T-helper 2 cell treated with Interferon-gamma antibody and Interleukin-4, amounts not matched to agents 5 μg/mL and 100 μg/mL, for 36 hours (primary cell): Measurements from ENCODE around the gene UGP2.
A peak's percentile ranks its signal among the peaks of the same experiment; 100 is the strongest.
"Not testable (repeated sequence)": the region's sequence is repeated elsewhere in the genome, so short reads cannot be mapped to it uniquely, and the experiment has no call there.

Source experiments
- DNase-seq: peaks from one replicate; pipeline ENCODE4 v3.0.0; 2021; ENCODE audit warnings: low spot score
- H3K27ac Mint-ChIP-seq: one replicate; pipeline ENCODE4 v1.8.0; 2021; ENCODE audit warnings: mild to moderate bottlenecking, mixed read lengths
- H3K27me3 Mint-ChIP-seq: one replicate; pipeline ENCODE4 v1.8.0; 2021; ENCODE audit warnings: low read depth, mixed read lengths
- H3K36me3 Mint-ChIP-seq: one replicate; pipeline ENCODE4 v1.8.0; 2021; ENCODE audit warnings: low read depth, mixed read lengths
- H3K4me1 Mint-ChIP-seq: one replicate; pipeline ENCODE4 v1.8.0; 2021; ENCODE audit warnings: low read depth, mixed read lengths
- H3K4me3 Mint-ChIP-seq: one replicate; pipeline ENCODE4 v1.8.0; 2022; ENCODE audit warnings: mild to moderate bottlenecking, moderate library complexity, mixed read lengths
- H3K9me3 Mint-ChIP-seq: one replicate; pipeline ENCODE4 v1.8.0; 2021; ENCODE audit warnings: mixed read lengths

Gene UGP2

DNA sequence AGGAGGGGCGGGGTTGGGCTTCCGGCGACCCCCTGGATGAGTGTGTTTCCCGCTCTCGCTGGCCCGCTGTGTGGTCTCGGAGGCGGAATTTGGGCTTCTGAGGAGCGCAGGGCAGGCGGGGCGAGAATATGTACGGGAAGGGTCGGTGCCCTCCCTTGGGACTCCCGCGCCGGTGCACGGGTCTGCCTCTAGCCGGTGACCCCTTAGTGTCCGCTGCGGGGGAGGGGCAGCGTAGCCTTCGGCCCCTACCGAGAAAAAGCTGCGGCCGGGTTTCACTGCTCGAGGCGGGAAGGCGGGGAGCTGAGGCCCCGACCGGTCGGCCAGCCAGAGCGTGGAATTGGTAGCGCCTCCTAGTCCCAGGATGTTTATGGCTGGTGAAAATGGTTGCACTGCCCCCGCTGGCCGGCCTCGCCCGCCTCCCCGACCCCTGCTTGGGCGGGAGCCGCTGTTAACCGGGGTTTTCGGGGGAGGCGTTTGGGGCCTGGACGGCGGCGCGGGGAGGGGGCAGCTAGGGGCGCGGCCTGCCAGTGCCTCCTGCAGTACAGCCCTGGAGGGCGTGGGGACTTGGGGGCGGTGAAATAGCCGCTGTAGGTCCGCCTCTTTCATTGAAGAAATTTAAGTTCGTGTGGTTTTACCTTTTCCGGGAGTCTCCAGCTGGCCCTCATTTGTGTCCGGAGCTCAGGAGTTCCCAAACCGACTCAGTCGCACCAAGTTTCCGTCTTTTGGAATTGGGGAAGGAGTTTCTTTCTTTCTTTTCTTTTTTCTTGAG, at the start of gene UGP2:
Gene UGP2, plus strand, starts transcription at position 643 of the 769 bp plus-strand sequence. CDS start 290 bp downstream, outside the sequence.
- Mint-ChIP-seq H3K4me3 (peak within 1 kb of the TSS; percentile 93), H3K27ac (peak within 1 kb of the TSS; percentile 99), H3K36me3 (peaks cover 40% of the 10 kb centered on the region), H3K9me3 (no peaks in the 10 kb centered on the region), H3K27me3 (no peaks in the 10 kb centered on the region), H3K4me1 (peaks cover 39% of the 10 kb centered on the region)
- DNase-seq: peak; percentile 89

GRCh38 chr2:63792530-63792929, 49.2 kb upstream of the UGP2 start:
- Mint-ChIP-seq H3K27ac (no peak overlapping the region), H3K9me3 (no peaks in the 10 kb centered on the region), H3K27me3 (no peaks in the 10 kb centered on the region)

DNA sequence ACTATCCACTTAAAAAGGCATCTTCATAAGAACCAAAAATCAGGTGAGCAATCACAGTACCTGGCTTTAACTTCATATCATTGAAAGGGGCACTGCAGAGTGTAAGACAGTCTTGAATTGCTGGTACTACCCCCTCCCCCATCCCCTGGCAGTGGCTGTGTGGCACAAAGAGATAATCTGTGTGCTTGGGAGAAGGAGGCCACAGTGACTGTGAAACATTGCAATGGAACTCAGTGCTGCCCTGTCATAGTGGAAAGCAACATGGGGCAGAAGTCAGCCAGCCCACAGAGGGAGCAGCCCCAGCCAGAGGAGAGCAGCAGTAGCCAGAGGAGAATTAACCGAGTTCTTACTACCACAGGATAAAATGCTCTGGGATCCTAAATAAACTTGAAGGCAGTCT, 45.3 kb upstream of the UGP2 start:
- Mint-ChIP-seq H3K36me3 (no peaks in the 10 kb centered on the region), H3K27me3 (peaks cover 2% of the 10 kb centered on the region), H3K4me1 (no peaks in the 10 kb centered on the region), H3K4me3 (no peak overlapping the region), H3K27ac (no peak overlapping the region), H3K9me3 (peaks cover under 1% of the 10 kb centered on the region)
- no peak for DNase-seq

More at GRCh38 chr2:63792530-63792929, 49.2 kb upstream of the UGP2 start:
- no peaks in the 10 kb centered on the region for H3K4me1 Mint-ChIP-seq
- DNase-seq: no peak
- no peaks in the 10 kb centered on the region for H3K36me3 Mint-ChIP-seq
- no peak overlapping the region for H3K4me3 Mint-ChIP-seq

- Mint-ChIP-seq H3K27me3 (peaks cover 2% of the 10 kb centered on the region), H3K27ac (no peak overlapping the region)
Observed at GRCh38 chr2:63796796-63797195, 44.9 kb upstream of the UGP2 start.

GRCh38 chr2:63801455-63801854, 40.2 kb upstream of the UGP2 start:
- no peak overlapping the region for H3K4me3 Mint-ChIP-seq

More at GRCh38 chr2:63796796-63797195, 44.9 kb upstream of the UGP2 start:
- no peaks in the 10 kb centered on the region for H3K4me1 Mint-ChIP-seq
- no peak overlapping the region for H3K4me3 Mint-ChIP-seq
- H3K9me3 Mint-ChIP-seq: peaks cover 5% of the 10 kb centered on the region
- no peak for DNase-seq
- H3K36me3 Mint-ChIP-seq: no peaks in the 10 kb centered on the region

DNA sequence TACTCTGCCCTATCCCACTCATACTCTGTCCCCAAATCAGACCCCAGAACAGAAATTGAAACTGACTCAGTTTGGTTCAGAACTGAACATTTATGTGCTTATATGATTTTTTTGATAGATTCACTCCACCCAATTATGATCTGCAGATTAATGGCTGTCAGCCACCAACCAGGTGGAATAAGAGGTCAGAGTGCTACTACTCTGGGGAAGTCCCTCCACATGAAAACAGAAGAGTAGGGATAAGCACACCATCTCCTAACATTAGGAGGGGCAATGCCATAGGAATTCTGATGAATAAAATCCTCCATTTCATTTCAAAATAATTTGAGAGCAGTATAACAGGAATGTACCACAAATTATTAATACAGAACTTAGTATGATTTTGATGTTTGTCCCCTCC, 36.3 kb upstream of the UGP2 start:
- peaks cover 6% of the 10 kb centered on the region for H3K27me3 Mint-ChIP-seq
- DNase-seq: no peak
- H3K9me3 Mint-ChIP-seq: peaks cover 9% of the 10 kb centered on the region
- no peaks in the 10 kb centered on the region for H3K4me1 Mint-ChIP-seq
- H3K27ac Mint-ChIP-seq: no peak overlapping the region
- no peak overlapping the region for H3K4me3 Mint-ChIP-seq
- H3K36me3 Mint-ChIP-seq: no peaks in the 10 kb centered on the region

More at GRCh38 chr2:63801455-63801854, 40.2 kb upstream of the UGP2 start:
- Mint-ChIP-seq H3K9me3 (peaks cover 6% of the 10 kb centered on the region), H3K36me3 (no peaks in the 10 kb centered on the region), H3K27me3 (peaks cover 2% of the 10 kb centered on the region), H3K4me1 (no peaks in the 10 kb centered on the region), H3K27ac (no peak overlapping the region)
- no peak for DNase-seq

DNA sequence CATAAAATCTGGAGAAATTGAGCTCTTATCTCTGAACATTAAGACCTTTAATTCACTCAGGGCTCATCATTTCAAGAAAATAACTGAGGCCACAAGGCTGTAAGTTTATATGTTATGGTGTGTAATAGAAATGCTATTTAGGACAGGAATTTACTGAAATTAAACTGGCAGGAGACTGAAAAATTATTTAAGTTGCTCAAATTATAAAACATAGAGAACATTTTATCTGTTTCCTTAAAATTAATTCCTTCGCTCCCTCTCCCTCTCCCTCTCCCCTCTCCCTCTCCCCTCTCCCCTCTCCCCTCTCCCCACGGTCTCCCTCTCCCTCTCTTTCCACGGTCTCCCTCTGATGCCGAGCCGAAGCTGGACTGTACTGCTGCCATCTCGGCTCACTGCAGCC, 33.7 kb upstream of the UGP2 start:
- not testable (repeated sequence) for H3K4me1 Mint-ChIP-seq, H3K27ac Mint-ChIP-seq, DNase-seq, H3K4me3 Mint-ChIP-seq, H3K9me3 Mint-ChIP-seq, H3K27me3 Mint-ChIP-seq, H3K36me3 Mint-ChIP-seq

DNA sequence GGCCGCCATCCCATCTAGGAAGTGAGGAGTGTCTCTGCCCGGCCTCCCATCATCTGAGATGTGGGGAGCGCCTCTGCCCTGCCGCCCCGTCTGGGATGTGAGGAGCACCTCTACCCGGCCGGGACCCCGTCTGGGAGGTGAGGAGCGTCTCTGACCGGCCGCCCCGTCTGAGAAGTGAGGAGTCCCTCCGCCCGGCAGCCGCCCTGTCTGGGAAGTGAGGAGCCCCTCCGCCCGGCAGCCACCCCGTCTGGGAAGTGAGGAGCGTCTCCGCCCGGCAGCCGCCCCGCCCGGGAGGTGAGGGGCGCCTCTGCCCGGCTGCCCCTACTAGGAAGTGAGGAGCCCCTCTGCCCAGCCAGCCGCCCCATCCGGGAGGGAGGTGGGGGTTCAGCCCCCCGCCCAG, 32.8 kb upstream of the UGP2 start:
- not testable (repeated sequence) for H3K27ac Mint-ChIP-seq, H3K9me3 Mint-ChIP-seq, H3K36me3 Mint-ChIP-seq, H3K4me3 Mint-ChIP-seq, H3K4me1 Mint-ChIP-seq, H3K27me3 Mint-ChIP-seq, DNase-seq

DNA sequence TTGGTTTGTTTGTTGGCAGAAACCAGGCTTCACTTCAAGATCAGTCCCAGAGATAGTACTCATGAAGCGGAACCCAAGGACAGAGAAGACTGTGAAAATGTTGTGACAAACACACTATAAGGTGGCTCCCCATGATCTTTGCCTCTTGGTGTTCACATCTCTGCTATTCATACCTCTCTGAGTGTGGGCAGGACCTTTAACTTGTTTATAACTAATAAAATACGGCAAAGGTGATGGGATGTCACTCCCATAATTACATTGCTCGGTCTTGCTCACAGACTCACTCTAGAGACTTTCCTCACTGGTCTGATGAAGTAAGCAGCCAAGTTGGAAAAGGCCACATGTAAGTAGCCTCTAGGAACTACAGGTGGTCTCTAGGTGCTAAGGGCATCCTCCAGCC, 30.6 kb upstream of the UGP2 start:
- H3K27ac Mint-ChIP-seq: no peak overlapping the region
- H3K4me3 Mint-ChIP-seq: no peak overlapping the region
- DNase-seq: no peak
- no peaks in the 10 kb centered on the region for H3K36me3 Mint-ChIP-seq
- no peaks in the 10 kb centered on the region for H3K4me1 Mint-ChIP-seq
- peaks cover 3% of the 10 kb centered on the region for H3K9me3 Mint-ChIP-seq
- H3K27me3 Mint-ChIP-seq: peaks cover 6% of the 10 kb centered on the region

- not testable (repeated sequence) for H3K27me3 Mint-ChIP-seq, H3K4me1 Mint-ChIP-seq, H3K4me3 Mint-ChIP-seq, DNase-seq, H3K9me3 Mint-ChIP-seq, H3K27ac Mint-ChIP-seq, H3K36me3 Mint-ChIP-seq
Observed at GRCh38 chr2:63811870-63812269, 29.8 kb upstream of the UGP2 start.

DNA sequence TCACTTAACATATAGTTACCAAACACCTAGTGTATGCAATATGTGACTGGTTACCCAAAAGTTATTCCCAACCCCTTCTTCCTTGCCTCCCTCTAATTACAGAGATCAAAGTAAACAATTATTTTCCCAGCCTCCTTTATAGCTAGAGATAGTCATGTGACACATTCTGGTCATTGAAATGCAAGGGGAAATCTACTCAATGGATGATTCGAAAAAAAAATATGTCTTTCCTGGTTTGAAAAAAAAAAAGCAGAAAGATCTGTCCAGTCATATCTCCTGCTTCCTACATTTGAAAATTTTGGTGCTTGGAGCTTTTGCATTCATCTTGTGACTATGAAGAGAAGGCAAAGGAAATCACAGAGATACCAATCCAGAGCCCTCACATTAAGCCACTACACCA, 27.6 kb upstream of the UGP2 start:
- no peak overlapping the region for H3K4me3 Mint-ChIP-seq

GRCh38 chr2:63817382-63817781, 24.3 kb upstream of the UGP2 start:
- Mint-ChIP-seq H3K36me3 (no peaks in the 10 kb centered on the region), H3K4me3 (no peak overlapping the region), H3K9me3 (no peaks in the 10 kb centered on the region), H3K27me3 (peaks cover 9% of the 10 kb centered on the region), H3K27ac (no peak overlapping the region), H3K4me1 (no peaks in the 10 kb centered on the region)
- no peak for DNase-seq

More for the DNA sequence above, 27.6 kb upstream of the UGP2 start:
- DNase-seq: no peak
- Mint-ChIP-seq H3K36me3 (no peaks in the 10 kb centered on the region), H3K27ac (no peak overlapping the region), H3K9me3 (no peaks in the 10 kb centered on the region), H3K4me1 (no peaks in the 10 kb centered on the region), H3K27me3 (peaks cover 7% of the 10 kb centered on the region)

- H3K4me3 Mint-ChIP-seq: no peak overlapping the region
- no peak overlapping the region for H3K27ac Mint-ChIP-seq
Observed at GRCh38 chr2:63818271-63818670, 23.4 kb upstream of the UGP2 start.

GRCh38 chr2:63819256-63819655, 22.4 kb upstream of the UGP2 start:
- peaks cover 19% of the 10 kb centered on the region for H3K27me3 Mint-ChIP-seq
- no peak overlapping the region for H3K4me3 Mint-ChIP-seq
- H3K27ac Mint-ChIP-seq: no peak overlapping the region
- H3K36me3 Mint-ChIP-seq: no peaks in the 10 kb centered on the region
- no peaks in the 10 kb centered on the region for H3K9me3 Mint-ChIP-seq
- H3K4me1 Mint-ChIP-seq: no peaks in the 10 kb centered on the region
- no peak for DNase-seq

More at GRCh38 chr2:63818271-63818670, 23.4 kb upstream of the UGP2 start:
- no peaks in the 10 kb centered on the region for H3K4me1 Mint-ChIP-seq
- peaks cover 10% of the 10 kb centered on the region for H3K27me3 Mint-ChIP-seq
- no peaks in the 10 kb centered on the region for H3K9me3 Mint-ChIP-seq
- no peak for DNase-seq
- no peaks in the 10 kb centered on the region for H3K36me3 Mint-ChIP-seq
